TTC549 (cell line): ENCODE results near the gene FAM13B.
A peak's percentile ranks its signal among the peaks of the same experiment; 100 is the strongest.
"Not testable (repeated sequence)": the region's sequence is repeated elsewhere in the genome, so short reads cannot be mapped to it uniquely, and the experiment has no call there.

Source experiments
- FAIRE-seq: peaks from 2 replicates; lab custom pipeline; 2012; peaks lifted over from hg19 to GRCh38; lab: Jason Lieb, UNC

Gene FAM13B

GRCh38 chr5:137960819-137961218 lies 72.1 kb downstream of the FAM13B start:
- no peak for FAIRE-seq

GRCh38 chr5:137960141-137960540 lies 72.7 kb downstream of the FAM13B start:
- no peak for FAIRE-seq

GRCh38 chr5:137959488-137959887 lies 73.4 kb downstream of the FAM13B start:
- FAIRE-seq: no peak

DNA sequence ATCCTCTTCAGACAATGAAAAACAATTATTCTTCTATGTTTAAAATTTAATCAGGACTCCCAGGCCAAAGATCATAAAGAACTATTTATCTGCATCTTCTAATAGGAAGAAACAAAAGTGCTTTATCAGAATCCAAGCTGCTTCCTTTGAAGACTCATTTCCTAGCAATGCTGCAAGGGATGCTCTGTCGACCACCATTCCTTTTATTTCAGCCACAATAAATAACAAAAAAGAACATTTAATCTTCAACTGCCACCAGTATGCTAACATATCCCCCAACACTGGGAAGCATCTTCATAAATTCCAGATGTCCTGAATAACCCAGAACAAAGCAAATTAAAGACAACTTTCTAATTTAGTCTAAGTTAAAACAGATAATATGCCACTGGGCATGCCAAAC lies 74.9 kb downstream of the FAM13B start:
- FAIRE-seq: no peak

GRCh38 chr5:137954131-137954879 lies 78.6 kb downstream of the FAM13B start:
- FAIRE-seq: no peak

DNA sequence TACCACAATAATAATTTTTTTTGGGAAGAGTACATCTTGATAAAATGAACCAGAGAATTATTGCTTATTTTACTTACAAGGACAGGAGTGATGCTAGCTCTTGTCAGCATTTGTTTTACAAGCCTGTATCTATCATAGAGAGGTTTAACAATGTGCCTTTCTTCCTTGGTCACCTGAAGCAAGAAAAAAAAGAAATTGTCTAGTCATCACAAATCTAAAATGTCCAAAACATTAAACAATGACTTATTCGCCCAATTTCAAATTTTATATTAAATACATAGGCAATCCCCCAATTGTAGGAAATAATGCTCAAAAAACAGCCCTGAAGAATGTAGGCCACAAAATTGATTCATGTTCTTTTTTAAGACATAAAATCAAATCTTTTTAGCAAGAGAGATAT lies 87.1 kb downstream of the FAM13B start:
- no peak for FAIRE-seq

- not testable (repeated sequence) for FAIRE-seq
Measured at GRCh38 chr5:137944280-137944679, 88.6 kb downstream of the FAM13B start.

- FAIRE-seq: no peak
Measured at GRCh38 chr5:137939331-137939730, 93.5 kb downstream of the FAM13B start.

GRCh38 chr5:137938751-137939143 lies 94.1 kb downstream of the FAM13B start:
- FAIRE-seq: no peak

DNA sequence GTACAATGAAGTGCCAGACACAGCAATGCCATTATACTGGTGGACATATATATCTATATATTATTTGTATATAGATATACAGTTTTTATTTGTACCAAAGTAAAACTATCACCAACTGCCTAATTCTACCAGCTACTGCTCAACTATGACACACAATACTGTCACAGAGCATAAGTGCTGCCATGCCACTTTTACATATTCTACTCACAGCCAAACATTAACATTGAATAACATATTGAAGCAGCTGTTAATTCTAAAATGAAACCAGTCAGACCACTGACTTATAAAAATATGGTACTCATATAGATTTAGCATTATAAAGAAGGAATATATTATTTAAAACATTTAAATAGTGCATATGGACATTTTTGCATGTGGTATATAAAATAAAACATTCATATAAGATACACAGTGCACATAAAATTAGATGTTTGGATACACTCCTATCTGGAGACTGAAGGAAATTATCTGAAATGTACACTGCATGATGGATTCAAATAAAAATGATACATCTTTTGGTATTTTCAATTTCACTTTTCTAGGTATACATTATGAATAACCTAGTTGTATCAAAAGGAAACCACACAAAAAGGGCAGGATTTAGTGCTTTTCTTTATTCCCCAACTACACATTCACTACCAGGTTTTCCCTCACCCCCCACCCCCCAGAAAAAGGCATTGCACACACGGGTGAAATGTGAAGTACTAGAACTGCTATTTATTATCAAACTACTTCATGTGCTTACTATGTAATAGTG lies 94.7 kb downstream of the FAM13B start:
- no peak for FAIRE-seq

DNA sequence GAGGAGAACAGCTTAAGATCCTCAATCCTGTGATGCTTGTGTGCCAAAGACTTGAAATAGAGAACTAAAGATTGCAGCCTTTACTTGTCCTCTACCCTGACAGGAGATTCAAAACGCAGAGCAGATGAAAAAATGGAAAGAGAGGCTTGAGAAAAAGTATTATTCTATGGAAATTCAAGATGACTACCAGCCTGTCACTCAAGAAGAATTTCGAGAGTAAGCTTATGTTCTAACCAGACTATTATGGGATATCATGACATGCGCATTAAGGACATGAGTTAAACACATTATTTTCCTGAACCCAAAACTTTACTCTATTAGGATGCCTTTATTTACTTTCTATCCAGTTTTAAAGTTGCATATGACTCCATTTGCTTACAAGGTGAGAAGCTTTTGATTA lies 97.2 kb downstream of the FAM13B start:
- no peak for FAIRE-seq

GRCh38 chr5:137935190-137935589 lies 97.7 kb downstream of the FAM13B start:
- FAIRE-seq: no peak

DNA sequence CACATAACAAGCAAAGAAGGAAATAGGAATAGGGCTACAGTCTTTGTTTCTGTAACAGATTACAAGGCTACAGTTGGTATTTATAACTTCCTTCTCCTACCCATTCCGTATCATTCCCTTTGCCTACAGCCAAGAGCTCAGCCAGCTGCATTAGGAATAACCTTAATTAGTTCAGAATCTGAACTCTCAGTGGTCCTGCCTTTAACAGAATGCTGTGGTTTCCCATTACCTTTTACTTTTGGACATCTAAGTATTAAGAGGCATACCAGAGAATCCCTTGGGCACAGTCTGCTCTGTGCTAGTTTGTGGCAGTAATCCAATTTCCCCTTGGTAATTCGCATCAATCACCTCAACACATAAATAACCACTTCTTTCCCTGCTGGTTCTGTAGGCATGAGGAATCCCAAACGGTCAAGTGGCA lies 99.4 kb downstream of the FAM13B start:
- FAIRE-seq: no peak

- FAIRE-seq: no peak
Measured at GRCh38 chr5:137932800-137933199, 100.1 kb downstream of the FAM13B start.

DNA sequence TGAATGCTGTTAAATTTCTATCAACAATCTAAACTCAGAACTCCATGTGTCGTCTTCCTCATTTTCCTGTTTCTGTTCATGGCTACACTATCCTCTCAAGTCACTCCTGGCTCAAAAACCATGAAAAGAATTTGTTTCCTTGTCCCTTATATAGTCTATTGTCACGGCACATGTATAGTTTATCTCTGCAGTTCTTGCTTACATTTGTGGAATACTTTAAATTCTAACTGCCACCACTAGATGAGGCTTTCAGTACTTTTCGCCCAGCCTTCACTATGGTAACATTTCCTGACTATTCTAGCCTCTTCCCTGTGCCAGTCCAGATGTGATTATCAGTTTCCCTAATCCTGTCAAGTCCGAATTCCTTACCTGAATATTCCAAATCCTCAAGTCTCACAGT lies 109.0 kb downstream of the FAM13B start:
- FAIRE-seq: peak; percentile 89

- FAIRE-seq: no peak
Measured at GRCh38 chr5:137921931-137922330, 110.9 kb downstream of the FAM13B start.

DNA sequence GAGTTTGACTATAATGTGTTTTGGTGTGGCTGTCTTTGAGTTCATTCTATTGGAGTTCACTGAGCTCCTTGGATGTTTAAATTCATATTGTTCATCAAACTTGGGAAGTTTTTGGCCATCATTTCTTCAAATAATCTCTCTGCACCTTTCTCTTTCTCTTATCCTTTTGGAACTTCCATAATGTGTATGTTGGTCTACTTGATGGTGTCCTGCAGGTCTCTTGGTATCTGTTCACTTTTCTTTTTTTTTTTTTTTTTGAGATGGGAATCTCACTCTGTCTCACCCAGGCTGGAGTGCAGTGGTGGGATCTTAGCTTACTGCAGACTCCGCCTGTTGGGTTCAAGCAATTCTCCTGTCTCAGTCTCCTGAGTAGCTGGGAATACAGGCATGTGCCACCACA lies 116.0 kb downstream of the FAM13B start:
- FAIRE-seq: no peak

- FAIRE-seq: peak; percentile 7
Measured at GRCh38 chr5:137914758-137915157, 118.1 kb downstream of the FAM13B start.

DNA sequence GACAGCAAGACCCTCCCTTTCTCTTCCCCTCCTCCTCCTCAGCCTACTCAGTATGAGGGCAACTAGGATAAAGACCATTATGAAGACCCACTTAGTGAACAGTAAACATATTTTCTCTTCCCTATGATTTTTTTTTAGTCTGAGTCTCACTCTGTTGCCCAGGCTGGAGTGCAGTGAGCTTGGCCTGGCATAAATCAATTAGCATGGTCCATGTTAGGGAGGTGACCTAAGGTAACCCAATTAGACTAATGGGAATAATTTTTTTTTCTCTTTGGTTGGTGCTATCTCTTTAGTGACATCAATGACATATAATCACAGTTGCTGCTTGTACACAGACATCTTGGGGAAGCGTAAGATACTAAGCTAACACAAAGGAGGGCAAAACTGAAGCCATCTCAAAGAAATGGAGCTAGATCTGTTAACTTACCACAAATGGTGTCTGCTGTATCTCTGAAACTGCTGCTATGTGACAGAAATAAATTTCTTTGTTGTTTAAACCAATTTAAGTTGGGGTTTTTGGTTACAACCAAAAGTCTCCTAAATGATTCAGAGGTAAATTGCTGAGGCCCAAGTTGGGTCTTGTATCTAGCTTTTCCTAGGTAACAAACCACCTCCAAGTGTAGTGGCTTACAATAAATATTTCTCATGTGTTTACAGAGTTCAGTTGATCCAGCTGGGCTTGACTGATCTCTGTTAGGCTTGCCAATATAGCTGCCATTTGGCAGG lies 130.3 kb downstream of the FAM13B start:
- no peak for FAIRE-seq

DNA sequence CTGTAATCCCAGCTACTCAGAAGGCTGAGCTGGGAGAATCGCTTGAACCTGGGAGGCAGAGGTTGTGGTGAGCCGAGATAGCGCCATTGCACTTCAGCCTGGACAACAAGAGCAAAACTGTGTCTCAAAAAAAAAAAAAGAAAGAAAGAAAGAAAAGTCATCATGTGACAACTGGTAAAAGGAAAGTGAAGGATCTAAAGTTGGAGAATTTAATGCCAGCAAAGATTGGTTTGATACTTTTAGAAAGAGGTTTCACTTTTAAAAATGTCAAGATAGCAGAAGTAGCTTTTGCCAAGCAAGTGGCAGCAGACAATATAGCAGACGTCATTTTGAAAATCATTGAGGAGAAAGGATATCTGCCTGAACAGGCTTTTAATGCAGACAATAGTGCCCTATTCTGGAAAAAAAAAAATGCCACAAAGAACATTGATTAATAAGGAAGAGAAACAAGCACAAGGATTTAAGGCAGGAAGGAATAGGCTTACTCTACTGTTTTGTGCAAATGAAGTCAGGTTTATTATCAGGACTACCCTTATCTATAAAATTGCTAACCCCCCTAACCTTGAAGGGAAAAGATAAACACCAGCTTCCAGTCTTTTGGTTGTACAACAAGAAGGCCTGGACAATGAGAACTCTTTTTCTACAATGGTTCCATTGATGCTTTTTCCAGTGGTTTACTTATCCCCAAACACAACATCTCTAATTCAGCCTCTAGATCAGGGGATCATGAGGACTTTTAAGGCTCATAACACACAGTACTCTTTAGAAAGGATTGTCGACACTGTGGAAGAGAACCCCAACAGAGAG lies 131.7 kb downstream of the FAM13B start:
- no peak for FAIRE-seq

- FAIRE-seq: no peak
Measured at GRCh38 chr5:137899493-137899892, 133.4 kb downstream of the FAM13B start.

DNA sequence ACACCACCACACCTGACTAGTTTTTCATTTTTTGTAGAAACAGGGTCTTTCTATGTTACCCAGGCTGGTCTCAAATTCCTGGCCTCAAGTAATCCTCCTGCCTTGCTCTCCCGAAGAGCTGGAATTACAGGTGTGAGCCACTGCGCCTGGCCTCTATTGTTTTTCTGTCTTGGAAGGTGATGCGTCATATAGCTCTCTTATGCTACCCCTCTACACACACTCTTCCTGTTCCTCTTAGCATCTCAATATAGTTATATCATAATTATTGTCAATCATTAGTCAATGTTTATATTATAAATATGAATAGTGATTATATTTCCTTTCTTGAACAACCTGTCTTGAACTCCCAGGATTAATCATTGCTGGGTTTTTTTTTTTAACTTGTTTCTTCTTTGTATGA lies 136.3 kb downstream of the FAM13B start:
- FAIRE-seq: no peak
